Measurements from ENCODE around the gene CTCFL.

The CTCFL gene

GRCh38 chr20:57471496-57472372, 53.2 kb downstream of the CTCFL start:
- DNase-seq (ENCODE audit: low read depth), result no peak
- no peak for TF ChIP-seq CTCF (conservative IDR thresholded peaks at IDR 0.05; ENCODE audit: control insufficient read depth, insufficient read depth, low read depth, low read length)
- no peak overlapping the region for H3K4me3 ChIP-seq (ENCODE audit: control insufficient read depth, low read depth, low read length)

- no peak for DNase-seq (ENCODE audit: low read depth)
- H3K4me3 ChIP-seq (ENCODE audit: control insufficient read depth, low read depth, low read length), result no peak overlapping the region
- TF ChIP-seq CTCF (conservative IDR thresholded peaks at IDR 0.05; ENCODE audit: control insufficient read depth, insufficient read depth, low read depth, low read length), result no peak
Observed at GRCh38 chr20:57470666-57471495, 54.1 kb downstream of the CTCFL start.

- TF ChIP-seq CTCF (conservative IDR thresholded peaks at IDR 0.05; ENCODE audit: control insufficient read depth, insufficient read depth, low read depth, low read length), result no peak
- DNase-seq (ENCODE audit: low read depth), result no peak
Observed at GRCh38 chr20:57470212-57470522, 54.8 kb downstream of the CTCFL start.

GRCh38 chr20:57469418-57470211, 55.3 kb downstream of the CTCFL start:
- no peak for TF ChIP-seq CTCF (conservative IDR thresholded peaks at IDR 0.05; ENCODE audit: control insufficient read depth, insufficient read depth, low read depth, low read length)
- no peak for DNase-seq (ENCODE audit: low read depth)
- H3K4me3 ChIP-seq (ENCODE audit: control insufficient read depth, low read depth, low read length), result no peak overlapping the region

More at GRCh38 chr20:57470212-57470522, 54.8 kb downstream of the CTCFL start:
- no peak overlapping the region for H3K4me3 ChIP-seq (ENCODE audit: control insufficient read depth, low read depth, low read length)

GRCh38 chr20:57468523-57469417, 56.2 kb downstream of the CTCFL start:
- DNase-seq (ENCODE audit: low read depth), result no peak
- H3K4me3 ChIP-seq (ENCODE audit: control insufficient read depth, low read depth, low read length), result no peak overlapping the region
- TF ChIP-seq CTCF (conservative IDR thresholded peaks at IDR 0.05; ENCODE audit: control insufficient read depth, insufficient read depth, low read depth, low read length), result no peak
